HG02885 (cell line): ENCODE measurements around the gene CYP2U1.

Experiments used
- ATAC-seq: cut with Tn5 transposase; IDR thresholded peaks from one replicate; pipeline ENCODE4 v1.9.1; 2021; ENCODE audit warnings: mild to moderate bottlenecking; ENCODE audit not compliant: unreplicated experiment, poor library complexity

CYP2U1 gene

DNA sequence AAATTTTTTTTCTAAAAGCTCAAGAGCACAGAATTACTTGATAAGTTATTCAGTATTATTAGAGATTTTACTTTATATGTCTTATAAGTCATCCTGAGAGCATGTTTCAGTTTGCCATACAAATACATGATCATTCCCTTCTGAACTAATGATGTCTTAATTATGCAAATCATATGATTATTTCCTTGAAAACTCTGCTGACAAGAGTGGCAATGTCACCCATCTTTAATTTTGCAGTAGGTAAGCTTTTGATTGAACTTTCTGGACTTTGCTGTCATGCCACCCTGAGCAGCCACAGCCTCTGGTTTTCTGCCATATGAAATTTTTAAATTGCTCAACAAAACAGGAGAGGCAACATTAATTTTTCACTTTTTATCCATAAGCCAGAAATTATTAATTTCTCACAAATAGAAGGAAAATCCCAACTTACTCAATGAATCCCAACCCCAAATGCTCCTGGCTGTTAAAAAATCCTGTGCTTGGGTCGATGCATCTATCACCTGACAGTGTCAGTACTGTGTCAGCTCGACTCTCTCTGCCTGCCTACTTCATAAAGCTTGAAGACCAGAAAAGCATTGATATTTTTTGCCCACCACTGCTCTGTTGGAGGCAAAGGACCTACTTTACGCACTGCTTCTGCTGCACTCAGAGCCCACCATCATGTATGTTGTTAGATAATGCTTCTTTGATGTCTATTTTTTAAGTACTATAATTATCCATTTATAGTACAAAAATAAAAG lies 46.8 kb downstream of the CYP2U1 start:
- no peak for ATAC-seq

DNA sequence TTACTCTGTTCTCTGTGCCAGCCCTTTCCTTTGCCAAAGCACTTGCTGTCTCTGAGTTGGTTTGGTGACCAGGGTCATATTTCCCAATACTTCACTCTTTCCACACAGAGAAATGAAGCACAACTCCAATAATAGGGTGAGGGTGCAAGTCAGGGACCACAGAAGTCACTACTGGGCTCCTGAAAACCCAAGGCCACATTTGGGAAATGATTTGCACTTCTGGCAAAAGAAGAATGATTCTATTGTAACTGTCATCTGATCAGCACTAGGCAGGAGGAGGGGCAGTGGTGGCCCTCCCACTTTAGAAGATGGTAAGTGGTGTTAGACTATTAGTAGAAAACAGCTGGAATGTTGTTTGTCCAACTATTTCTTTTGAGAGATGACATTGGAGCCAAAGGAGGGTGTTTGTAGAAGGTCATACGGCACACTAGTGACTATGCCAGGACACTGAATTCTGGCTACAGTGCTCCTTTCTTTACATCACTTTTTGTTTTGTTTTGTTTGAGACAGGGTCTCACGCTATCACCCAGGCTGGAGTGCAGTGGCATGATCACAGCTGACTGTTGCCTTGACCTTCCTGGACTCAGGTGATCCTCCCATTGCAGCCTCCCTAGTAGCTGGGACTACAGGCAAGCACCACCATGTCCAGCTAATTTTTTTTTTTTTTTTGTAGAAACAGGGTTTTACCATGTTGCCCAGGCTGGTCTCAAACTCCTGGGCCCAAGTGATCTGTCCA lies 47.5 kb downstream of the CYP2U1 start:
- no peak for ATAC-seq

DNA sequence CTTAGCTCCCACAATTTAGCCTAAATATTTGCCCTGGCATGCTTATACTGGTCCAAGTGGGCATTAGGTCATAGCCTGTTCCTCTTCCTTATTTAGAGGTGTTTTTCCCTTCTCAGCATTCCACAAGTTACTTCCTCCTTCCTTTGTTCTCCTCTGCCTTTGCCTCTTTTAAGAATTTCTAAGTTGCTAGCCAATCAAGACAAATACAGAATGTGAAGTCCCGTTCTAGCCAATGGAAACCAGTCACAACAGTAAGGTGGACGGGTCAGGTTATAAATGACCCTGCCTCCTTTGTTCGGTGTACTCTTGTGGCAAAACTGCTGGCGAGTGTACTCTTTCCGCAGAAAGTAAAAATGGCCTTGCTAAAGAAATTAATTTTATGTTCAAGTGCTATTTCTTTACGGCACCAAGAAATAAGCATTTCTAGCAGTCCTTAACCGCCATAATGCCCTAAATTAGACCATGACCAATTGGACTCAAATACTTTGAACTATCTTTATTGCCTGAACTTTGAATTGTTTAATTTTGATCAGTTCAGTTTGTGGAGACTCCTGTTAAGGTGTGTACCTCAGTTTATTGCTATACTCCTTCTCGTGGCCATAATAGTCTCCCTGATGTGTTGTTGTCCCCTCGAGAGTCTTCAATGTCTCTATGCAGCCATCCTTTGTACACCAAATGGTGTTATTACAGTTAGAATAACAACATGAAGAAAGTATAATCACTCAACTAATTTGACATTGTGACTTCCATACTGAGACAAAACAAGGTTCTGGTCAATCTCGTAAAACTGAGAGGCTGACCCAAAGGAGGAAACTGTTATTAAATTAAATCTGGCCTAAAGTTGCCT lies 56.8 kb downstream of the CYP2U1 start:
- ATAC-seq = no peak

DNA sequence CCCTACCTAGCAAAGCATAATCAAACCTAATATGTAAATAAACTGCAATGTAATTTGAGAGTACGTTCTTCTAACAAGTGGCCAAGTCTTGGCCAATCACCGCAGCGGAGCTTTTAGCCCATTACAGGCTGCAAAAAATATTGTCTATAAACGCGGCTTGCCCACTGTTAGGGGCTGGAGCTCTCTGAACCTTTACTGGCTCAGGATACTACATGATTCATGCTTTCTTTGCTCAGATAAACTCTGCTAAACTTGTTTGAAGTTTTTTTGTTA lies 57.4 kb downstream of the CYP2U1 start:
- no peak for ATAC-seq

DNA sequence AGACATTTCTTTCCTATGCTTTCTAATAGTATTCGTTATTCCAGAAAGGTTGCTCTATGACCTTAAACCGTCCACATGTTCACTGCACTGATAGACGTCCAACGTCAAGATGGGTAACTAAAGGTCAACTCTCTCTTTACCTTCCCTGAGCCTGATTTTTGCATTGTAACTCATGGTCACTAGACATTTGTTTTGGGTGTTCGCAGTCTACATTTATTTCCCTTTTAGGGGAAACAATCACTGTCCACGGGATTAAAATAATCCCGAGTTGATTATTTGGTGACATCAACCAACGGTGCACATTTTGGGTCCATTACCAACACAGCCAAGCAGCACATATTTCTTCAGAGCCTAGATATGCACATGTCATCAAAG lies 57.8 kb downstream of the CYP2U1 start:
- peak; percentile 6 for ATAC-seq

DNA sequence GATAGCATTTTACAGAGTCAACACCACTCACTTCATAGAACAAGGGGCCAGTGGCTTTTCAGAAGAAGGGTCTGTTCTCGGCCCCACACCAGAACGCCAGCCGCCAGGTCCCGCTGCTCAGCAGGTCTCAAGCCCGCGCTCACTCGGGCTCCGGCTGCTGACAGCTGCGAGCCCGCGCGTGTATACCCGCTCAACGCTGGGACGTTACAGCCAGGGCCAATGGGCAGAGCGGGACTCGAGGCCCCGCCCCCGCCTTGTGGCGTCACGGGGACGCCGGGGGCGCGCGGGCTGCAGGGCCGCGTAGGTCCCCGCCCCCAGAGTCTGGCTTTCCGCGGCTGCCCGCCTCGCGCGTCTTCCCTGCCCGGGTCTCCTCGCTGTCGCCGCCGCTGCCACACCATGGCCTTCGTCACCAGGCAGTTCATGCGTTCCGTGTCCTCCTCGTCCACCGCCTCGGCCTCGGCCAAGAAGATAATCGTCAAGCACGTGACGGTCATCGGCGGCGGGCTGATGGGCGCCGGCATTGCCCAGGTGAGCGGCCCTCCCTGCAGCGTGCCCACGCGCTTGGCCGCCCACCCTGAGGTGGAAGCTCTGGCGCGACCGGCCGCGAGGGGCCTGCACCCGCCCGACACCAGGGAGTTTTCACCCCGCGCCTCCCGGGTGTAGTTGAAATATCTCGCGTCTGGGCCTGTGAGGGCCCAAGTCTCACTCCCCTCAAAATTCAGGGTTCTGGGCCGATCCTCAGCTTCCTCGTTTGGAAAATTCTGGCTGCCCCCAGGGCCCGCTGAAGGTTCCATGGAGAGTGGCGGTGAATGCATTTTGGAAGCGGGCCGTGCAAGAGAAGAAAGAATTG lies 58.4 kb downstream of the CYP2U1 start, which contains the start of gene HADH:
Gene HADH, plus strand, starts transcription at position 353 of the 850 bp plus-strand sequence. Its CDS starts 44 bp downstream, at position 397.
- peak; percentile 92 for ATAC-seq

DNA sequence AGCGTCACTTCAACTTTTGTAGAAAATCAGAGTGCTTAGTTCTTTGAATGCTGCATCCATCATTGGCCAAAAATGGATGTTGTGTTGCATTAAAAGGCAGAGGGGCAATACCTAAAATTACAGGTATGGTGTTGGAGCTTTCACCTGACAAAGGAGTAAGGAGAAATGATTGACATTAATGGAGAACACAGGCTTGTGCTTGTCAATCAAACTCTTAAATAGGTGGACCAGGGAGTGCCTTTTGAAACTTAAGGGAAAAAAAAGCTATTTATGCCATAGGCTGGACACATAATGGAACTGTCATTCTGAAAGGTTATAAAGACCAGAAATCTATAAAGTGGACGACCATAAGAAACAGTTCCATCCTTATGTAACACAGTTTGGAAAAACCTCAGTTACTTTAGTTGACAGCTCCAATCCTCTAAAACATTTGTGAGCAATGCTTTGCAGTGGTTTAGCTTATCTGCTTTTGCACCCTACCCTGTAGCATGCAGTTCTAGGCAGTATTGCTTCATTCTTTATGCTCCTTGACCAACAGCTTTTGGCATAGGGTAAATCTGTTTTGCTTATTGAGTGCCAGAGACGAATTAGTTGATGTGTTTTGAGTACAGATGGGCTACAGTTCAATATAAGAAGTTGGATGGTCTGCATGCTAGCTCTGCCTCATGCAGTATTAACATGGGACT lies 60.7 kb downstream of the CYP2U1 start:
- ATAC-seq = no peak

DNA sequence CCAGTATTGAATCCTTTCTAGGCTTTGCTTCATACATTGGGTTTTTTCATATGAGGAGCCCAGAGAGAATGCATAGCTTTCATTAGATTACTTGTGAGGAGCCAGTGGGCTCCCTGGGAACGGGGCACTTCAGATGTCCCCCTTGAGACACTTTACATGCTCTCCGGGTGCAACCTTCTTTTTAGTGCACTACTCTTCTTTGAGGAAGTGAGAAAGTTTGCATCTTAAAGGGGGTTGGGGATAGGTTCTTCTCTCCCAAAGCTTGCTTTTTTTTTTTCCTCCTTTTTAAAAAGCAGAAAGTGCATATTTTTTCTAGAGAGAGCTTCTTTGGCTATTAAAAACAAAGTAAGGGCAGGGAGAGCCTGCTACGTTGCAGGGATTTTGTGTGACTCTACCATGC lies 62.6 kb downstream of the CYP2U1 start:
- peak; percentile 39 for ATAC-seq

DNA sequence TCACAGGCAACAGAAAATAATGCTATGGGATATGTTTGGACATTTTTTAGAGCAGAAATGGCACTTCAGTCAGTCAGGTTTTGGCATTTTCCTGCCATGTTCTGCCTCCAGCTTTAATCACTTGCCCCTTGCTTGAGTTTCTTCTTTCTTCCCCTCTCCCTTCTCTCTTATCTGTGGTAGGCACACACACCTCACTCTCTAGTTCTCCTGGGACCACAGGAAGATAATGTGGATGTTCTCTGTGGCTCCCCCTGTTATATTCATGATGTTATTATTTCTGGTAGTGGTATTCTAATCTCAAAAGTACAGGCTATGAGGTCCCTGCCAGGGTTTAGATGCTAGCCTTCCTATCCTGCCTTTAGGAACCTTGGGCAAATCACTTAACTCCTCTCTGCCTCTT lies 63.5 kb downstream of the CYP2U1 start:
- no peak for ATAC-seq

DNA sequence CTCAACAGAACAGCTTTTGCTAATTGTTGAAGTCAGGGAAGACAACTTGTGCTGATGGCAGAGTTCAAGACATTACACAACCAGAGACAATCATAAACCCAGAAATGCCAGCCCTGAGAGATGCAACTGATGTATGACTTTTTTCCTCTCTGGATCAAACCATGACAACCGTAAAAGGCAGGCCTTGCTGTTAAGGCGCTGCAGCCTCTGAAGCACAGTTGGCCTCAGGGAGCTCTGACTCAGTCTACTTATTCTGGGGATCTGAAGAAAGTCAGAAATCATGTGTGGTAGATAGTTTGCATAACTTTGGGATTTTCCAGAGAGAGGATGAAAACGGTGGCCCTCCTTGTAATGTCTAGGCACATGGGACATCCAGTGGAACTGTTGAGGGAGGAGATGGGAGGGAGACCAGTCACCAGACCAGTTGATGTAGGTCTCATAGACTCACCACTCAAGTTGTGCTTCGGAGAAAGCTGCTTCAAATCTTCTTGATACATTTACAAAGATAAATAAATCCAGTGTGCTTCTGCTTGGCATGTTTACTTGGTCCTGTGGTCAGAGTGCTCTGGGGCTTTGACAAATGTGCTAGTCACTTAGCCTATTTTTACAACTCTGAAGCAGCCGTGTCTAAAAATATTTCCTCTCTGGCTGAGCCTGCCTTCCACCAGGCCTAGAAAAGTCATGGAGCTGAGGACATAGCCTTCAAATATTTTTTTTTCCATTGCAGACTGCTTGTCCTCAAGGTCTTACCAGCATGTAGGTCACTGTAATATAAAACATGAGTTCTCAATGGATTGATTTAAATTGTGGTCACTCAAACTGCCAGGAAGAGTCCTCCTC lies 65.8 kb downstream of the CYP2U1 start:
- ATAC-seq = no peak

DNA sequence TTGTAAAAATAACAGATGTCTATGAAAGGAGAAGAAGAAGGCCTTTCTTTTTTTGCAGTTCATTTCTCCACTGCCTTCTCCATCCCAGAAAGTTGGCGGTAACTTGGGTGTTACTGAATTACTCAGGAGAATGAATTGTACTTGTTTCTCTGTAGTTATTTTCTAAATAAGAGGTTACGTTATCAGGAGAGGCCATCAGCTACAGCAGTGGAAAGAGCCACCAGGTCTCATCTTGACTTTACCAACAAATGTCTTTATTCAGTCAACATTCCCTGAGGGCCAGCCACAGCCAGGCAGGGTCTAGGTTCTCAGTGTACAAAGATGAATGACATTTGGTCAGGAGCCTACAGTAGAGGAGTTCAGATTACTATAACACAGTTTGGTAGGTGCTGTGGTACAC lies 66.4 kb downstream of the CYP2U1 start:
- no peak for ATAC-seq

DNA sequence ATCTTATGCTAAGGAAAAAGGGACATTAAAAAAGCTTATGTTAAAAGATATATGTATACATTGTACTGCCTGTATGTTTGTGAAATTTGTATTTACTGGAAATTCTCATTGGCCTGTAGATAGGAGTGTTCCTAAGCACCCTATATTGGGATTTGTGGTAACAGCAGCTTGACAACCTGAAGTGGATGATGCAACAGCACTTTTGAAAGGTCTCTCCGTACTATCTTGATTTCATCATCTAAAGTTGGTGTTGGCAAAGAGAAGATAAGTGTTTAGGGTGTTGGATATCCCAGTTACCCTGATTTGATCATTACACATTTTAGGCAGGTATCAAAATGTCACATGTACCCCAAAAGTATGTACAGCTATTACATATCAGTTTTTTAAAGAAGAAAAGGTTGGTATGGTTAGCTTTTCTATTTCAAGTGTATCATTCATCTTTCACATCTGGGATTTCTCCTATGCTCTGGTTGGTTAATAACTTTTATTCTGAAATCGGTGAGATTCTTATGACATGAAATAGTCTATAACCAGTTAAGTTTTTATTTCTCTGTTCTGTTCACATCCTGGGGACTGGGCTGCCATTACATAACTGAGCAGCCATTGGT lies 68.7 kb downstream of the CYP2U1 start:
- no peak for ATAC-seq

DNA sequence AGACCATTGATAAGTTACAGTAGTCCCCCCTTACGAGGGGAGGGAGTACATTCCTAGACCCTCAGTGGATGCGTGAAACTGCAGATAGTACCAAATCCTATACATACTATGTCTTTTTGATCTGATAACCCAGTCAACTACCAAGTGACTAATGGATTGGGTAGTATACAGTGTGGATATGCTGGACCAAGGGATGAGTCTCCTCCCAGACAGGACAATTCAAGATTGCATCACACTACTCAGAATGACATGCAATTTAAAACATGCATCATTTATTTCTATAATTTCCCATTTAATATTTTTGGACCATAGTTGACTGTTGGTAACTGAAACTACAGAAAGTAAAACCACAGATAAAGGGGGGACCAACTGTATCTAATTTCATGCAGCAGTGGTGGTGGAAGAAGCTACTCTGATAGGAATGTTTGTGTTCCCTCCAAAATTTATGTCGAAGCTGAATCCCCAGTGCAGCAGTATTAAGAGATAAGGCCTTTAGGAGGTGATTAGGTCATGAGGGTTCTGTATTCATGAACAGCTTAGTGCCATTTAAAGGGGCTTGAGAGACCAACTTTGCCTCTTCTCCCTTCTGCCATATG lies 70.3 kb downstream of the CYP2U1 start:
- no peak for ATAC-seq
